GM21390 (cell line): ENCODE data around the gene SCYGR1.
"Not testable (repeated sequence)": the region's sequence is repeated elsewhere in the genome, so short reads cannot be mapped to it uniquely, and the experiment has no call there.

Experiments used
- ATAC-seq: cut with Tn5 transposase; IDR thresholded peaks from one replicate; pipeline ENCODE4 v1.9.1; 2021; ENCODE audit not compliant: unreplicated experiment

Gene SCYGR1

DNA sequence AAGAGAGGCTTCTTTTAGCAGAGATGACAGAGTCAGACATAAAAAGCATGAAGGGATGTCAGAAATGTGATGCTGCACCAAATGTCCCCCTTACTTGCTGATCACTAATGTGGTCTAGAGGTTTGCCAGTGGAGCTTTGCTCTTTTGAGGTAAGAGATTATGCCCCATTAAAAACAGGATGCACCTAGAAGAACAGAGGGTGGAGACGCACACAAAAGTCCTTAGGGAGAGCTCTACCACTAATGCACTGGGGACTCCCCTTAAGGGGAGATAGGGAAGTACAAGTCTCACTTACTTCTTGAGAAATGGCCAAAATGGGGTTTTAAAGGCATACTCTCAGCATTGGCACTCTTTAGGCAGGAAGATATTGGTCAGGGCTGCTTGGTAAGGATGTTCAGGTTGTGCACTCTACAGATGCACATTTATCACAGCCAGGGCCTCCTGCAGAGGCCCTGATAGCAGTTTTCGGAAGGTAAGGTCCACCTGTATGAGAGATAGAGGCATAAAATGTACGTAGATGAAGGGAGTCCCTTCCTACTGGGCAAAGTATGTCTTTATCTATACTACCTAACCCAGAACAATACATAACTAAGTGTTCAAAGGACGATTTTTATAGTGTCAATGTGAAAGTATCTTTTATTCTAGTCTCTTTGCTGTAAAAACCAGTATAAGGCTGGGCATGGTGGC lies 17.0 kb upstream of the SCYGR1 start:
- ATAC-seq = no peak

DNA sequence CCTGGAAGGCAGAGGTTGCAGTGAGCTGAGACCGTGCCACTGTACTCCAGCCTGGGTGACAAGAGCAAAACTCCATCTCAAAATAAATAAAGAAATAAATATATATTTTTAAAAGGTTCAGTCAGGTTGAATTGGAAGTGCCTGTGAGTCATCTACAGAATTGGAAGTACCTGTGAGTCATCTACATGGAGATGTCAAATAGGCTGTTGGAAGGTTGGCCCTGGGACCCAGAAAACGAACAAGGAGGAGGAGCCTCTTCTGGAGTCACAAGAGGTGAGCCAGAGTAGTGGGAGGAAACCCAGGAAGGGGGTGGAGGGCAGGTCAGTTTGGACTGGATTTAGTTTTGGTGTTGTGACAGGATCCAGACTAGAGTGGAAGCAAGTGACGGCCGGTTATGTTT lies 15.2 kb upstream of the SCYGR1 start:
- no peak for ATAC-seq

DNA sequence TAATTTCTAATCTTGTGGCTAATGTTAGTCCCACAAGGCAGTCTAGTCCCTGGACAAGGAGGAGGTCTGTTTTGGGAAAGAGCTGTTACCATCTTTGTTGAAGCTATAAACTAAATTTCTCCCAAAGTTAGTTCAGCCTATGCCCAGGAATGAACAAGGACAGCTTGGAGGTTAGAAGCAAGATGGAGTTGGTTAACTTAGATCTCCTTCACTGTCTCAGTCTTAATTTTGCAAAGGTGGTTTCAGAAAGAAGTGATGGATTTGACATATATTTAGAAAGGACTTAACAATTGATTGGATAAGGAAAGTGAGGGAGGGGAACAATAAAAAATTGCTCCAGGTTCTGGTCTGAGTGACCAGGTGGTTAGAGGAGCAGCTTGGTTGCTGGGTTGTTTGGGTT lies 14.6 kb upstream of the SCYGR1 start:
- ATAC-seq = no peak

DNA sequence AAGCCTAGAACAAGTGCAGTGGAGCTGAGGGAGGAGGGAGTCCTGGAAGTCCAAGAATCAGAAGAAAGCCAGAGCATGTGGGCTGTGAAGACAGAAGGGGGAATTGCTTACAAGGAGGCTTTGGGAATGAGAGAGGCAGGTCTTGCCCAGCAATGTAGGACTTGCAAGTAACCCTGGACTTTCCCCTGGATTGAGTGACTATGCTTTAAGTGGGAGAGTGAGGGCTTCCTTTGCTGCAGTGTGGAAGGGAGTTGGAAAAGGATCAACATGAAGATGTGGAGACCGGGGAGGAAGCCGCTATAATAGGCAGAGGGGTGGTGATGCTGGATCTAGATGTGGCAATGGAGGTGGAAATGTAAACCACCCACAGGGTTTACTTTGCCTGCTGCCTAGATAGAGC lies 13.8 kb upstream of the SCYGR1 start:
- ATAC-seq = no peak

DNA sequence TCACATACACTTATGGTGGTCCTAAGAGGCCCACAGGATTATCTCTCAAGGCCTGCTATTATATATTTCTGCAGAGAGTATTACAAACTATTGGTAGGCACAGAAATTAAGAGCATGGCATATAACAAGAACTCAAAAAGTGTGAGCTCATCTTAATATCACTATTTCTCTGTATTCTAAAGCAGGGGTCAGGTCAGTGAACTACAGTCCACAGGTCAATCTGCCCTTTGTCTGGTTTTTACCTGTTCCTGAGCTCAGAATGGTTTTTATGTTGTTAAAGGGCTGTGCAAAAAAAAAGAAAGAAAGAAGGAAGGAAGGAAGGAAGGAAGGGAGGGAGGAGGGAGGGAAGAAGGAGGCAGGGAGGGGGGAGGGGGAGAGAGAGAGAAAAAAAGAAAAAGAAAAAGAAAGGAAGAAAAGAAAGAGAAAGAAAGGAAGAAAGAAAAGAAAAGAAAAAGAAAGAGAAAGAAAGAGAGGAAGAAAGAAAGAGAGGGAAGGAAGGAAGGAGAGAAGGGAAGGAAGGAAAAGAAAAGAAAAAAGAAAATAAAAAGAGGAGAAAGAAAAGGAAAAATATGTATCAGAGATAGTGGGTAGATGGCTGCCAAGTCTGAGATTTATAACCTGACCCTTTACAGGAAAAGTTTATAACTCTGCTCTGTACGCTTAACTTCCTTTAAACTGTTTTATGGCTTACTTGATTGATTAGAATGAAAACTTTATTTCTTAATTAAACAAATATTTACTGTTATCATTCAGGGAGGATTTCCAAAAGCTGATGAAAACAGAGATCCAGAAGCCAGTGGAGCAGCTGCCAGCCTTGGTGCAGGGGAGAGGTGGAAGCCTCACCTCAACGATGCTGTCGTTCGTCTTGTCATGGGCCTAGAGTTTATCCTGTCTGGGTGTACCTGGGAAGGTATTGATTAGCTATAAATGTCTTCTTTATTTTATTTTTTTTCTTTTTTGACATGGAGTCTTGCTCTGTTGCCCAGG lies 11.2 kb upstream of the SCYGR1 start:
- no peak for ATAC-seq

DNA sequence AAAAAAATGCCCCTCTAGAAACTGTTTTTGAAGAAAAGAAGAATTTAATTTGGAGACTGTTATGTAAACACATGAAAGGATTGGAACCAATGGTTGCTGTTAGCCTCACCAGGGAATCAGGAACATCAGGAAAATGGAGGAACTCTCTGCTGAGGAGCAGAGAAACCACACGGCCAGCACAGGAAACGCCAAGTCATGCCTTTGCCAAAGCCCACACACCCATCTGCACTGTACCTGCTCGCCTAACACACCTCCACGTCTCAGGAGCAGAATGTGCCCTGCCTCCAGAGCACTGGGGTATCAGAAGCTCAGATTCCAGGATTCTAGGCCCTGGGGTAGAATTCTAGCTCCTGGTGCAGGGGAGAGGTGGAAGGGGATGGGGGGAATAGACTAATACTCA lies 9.8 kb upstream of the SCYGR1 start:
- no peak for ATAC-seq

DNA sequence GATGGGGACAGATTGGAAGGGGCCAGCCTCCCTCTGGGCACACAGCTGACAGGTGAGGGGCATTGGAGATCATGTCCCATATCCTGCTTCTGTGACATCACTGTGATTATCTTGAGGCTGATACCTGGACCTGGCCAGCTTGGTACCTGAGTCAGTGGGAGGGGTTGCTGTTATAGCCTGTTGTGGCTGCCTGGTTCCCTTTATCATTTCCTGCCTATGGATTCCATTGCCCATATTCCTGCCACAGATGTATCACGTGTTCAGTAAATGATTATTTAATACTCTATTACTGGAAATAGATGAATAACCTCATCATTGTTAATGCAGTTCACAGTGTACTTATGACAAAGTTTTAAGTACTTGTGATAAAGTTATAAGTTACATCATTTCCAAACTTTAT lies 7.8 kb upstream of the SCYGR1 start:
- ATAC-seq = no peak

DNA sequence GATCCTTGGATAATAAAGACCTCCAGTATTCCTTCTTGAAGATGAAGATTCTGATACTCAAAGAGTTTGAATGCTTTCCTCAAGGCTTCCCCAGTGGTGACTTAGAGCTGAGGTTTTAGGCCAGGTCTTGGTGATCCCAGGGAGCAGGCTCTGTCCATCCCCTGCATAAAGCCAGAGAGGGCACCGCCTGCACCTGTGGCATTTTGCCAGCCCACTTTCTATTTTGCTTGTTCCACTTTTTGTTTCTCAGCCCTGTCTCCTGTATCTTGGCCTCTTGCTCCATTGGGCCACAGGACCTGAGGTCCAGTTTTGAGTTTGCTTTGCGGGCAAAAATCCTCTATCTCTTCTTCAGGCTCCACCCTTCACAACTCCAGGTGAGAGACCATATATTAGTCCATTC lies 6.7 kb upstream of the SCYGR1 start:
- ATAC-seq = no peak

DNA sequence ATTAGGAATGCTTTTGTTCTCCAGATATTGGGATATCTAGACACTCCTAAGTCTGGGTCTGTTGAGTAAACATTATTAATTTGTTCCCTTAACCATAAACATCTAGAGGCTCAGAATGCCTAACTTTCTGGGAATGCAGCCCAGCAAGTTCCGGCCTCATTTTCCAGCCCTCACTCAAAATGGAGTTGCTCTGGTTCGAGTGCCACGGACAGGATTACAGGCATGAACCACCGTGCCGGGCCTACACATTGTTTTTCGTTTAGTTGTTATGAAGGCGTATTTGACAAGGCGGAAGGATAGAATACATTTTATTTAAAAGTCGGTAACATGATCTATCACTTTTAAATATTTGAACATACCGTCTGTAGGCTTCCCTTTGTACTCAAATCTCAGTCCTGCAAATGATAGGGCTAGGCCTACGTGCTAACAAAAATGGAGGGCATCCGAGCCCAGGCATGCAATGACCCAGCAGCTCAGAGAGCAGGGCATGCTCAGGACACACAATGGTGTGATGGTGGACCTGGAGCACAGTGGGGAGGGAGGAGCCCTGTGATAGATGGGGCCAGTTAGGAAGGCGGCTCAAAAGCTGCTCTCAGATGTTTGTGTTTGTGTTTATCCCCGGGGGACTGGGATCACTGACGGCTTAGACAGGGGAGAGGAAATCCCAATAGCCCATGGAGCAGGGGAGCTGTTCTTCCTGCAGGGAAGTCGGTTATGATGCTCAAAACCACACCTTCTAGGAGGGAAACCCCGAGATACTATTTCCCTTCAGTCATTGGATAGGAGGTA lies 2.9 kb upstream of the SCYGR1 start:
- no peak for ATAC-seq

DNA sequence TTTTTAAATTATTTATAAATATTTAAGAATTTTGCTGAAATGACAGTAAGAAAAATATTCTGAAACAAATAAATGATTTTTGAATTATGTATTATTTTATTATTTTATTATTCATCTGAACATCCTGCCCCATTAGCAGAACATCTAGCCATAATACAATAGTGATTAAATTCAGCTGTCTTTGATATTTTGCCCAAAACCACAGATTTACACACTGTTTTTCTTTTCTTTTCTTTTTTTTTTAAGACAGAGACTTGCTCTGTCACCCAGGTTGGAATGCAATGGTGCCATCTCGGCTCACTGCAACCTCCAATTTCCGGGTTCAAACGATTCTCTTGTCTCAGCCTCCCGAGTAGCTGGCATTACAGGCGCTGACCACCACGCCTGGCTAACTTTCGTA lies 1.9 kb upstream of the SCYGR1 start:
- no peak for ATAC-seq

DNA sequence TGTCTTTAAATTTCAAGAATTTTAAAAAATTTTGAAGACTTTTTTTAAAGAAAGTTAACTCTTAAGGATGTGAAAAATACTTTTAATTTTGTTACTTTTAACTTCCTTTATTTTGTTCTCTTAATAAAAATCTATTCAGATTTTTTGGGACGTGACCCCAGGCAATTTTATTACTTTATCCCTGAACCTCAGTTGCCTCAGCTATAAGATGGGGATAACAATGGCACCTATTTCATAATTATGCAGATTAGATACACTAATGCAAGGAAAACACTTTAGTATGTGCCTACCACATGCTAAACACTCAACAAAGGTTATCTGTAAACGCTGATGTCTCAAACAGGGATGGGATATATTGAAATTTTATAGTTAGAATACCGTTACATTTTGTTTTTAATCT lies 1.5 kb upstream of the SCYGR1 start:
- ATAC-seq = no peak

DNA sequence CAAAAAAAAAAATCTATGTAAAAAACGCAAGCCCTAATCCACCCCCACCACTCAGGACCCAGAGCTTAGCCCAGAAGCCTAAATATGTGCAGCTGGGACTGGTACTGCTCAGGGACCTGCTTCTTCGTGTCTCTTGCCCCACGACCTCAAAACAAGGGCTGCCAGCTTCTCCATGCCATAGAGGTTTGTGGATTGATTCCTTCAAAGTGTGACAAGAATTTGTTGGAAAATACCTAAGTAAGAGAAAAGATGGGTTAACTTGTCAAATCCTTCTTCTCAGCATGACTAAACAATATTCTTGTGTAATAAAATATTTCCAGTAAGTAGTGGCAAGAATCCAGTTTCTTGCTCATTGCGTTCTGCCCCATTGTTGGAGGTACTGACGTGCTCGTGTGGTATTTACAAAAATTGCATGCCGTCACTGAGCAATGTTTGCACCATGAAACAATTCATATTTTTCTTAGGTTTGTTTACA lies 825 bp upstream of the SCYGR1 start:
- ATAC-seq = no peak

DNA sequence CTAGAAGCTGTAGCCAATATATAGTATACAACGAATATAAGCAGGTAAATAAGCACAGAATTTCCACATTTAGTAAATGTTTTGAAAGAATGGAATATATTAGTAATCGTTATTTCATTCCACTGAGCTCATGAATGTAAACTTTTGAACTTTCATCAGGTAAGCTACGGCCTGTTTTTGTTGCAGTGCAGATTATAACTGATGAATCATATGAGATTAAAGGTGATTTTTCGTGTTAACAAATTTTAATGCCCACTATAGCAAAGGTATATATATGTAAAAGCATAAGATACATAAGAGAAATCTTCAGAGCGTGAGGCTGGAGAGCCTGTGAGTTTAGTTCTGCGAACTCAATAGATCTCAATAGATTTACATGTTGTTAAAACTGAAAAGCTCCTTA lies 1.1 kb downstream of the SCYGR1 start:
- no peak for ATAC-seq

DNA sequence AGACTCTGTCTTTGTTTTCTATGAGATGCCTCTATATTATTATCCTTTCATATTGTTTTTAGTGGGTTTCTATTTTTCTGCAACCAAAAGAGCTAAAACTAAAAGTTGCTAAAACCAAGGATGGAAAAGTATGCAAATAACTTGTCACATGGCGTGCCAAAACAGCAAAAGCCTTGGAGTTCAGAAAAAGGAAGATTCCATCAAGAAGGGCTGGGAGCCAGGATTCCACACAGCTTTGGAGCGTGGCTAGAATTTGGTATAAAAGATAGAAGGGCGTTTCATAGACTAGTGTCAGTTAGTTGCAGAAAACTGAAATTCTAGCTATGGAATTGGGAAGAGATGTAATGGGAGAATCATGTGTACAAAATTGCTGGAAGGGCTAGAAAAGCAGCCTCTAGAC lies 4.1 kb downstream of the SCYGR1 start:
- ATAC-seq = no peak

DNA sequence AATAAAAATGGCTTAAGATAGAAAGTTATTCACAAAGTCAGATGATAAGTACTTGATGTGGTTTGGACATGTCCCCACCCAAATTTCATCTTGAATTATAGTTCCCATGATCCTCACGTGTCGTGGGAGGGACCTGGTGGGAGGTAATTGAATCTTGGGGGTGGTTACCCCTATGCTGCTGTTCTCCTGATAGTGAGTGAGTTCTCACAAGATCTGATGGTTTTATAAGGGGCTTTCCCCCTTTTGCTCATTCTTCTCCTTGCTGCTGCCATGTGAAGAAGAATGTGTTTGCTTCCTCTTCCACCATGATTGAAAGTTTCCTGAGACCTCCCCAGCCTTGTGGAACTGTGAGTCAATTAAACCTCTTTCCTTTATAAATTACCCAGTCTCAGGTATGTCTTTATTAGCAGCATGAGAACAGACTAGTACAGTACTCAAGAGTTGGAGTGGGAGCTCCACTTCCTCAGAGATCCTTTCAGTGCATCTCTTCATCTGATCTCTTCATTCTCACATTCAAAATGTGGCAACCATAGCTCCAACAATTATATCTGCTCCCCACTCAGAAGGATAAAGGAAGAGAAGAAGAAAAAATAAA lies 5.4 kb downstream of the SCYGR1 start:
- ATAC-seq = not testable (repeated sequence)

DNA sequence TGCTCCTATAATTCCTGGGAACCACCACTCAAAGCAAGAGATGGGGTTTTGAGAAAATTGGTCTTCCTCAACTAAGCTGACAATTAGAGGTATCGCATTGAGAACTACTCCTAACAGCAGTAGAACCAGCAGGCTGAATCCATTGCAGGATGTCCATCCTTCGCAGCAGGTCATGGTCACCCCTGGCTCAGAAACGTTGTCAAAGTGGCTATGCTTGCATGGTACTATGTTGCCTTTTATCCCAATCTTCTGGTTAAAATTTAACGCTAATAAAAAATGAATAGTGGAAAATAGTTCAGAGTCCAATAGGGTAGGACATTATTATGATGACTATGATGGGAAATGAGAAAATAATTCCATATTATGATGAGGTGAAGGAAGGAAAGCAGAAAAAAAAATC lies 8.7 kb downstream of the SCYGR1 start, which contains the start of gene TM4SF20:
TM4SF20 (minus strand) TSS at position 212 of the 400 bp plus-strand sequence; CDS start at position 174, 38 bp downstream.
- ATAC-seq = no peak

DNA sequence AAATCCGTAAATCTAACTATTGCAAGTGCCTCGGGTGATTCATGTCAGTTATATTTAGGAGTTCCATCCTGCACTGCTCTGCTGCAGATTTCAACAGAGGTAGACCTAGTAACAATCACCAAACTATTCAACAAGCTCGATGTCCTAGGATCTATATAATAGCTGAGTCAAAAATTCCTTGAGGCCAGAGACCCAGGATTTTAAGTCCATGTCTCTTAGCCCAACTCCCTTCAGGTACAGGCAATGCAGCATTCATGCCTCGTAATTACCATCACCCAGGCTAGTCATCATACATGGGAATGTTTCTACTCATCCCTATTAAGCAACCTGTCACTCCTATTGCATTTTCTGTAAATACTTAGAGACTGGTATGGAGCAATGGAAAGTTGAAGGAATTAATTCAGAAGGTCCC lies 9.4 kb downstream of the SCYGR1 start:
- ATAC-seq = no peak

DNA sequence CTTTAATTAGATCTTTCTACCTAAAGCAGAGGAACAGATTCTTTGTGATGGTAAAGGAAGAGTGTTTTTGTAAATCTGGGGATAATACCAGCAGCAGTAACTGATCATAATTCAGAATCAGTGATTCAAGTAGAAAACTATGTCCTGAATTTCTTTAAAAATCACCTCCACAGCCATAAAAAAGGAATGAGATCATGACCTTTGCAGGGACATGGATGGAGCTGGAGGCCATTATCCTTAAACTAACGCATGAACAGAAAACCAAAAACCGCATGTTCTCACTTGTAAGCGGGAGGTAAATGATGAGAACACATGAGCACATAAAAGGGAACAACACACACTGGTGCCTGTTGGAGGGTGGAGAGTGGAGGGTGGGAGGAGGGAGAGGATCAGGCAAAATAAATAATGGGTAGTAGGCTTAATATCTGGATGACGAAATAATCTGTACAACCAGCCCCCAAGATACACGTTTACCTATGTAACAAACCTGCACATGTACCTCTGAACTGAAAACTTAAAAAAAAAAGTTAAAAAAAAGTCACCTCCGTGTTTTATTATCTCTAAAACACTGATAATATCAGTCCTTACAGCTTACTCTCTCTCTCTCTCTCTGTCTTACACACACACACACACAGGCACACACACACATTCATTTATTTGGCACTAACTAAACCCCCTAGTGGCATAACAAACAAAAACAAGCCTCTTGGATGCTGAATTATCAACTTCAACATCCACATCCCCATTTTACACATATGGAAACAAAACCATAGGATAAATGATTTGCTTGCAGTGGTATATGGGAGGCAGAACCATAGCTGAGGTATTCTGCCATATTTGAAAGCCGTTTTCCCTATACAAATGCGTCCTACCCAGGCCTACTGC lies 10.0 kb downstream of the SCYGR1 start:
- ATAC-seq = no peak

DNA sequence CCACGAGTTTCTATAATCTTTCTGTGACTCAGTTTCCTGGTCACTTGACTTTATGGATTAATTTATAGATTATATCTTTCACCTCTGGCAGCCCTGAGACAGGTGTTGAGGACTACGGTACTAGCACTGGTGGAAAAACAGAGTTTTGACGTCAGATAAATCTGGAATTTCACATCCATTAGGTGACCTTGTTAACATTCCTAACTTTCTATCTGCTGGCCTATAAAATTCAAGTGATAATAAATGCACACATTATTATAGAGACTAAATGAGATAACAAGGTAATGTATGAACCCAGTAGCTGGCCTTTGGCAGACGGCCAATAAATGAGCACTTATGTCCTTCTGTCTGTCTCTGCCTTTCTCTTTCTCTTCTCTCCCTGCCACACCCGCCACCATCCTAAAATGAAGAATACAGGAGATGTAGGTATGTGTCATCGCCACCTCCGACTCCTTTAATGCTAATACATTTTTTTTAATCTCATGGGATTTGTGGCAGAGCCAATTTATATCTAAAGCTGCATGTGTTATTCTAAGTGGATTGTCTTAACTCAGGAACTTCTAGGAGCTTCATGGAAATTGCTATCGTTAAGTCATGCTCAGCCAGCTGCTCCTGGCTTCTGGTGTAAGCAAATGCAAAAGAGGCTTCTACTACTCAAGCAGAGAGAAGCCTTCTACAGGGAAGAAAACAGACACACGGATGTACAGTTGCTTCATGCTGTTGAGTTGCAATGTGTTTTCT lies 10.9 kb downstream of the SCYGR1 start:
- no peak for ATAC-seq
